HG03060 (cell line): ENCODE measurements around the gene KRTAP19-7.

Experiments used
- ATAC-seq: cut with Tn5 transposase; IDR thresholded peaks from one replicate; pipeline ENCODE4 v1.9.1; 2021; ENCODE audit warnings: low read depth, moderate number of reproducible peaks; ENCODE audit not compliant: unreplicated experiment

KRTAP19-7 gene, protein sequence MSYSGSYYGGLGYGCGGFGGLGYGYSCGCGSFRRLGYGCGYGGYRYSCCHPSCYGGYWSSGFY

GRCh38 chr21:30561264-30561895, at the start of gene KRTAP19-7:
Gene KRTAP19-7 (minus strand): TSS chr21:30561314. CDS start chr21:30561289, 25 bp downstream.
- no peak for ATAC-seq

GRCh38 chr21:30605968-30606367, 44.9 kb upstream of the KRTAP19-7 start:
- no peak for ATAC-seq

DNA sequence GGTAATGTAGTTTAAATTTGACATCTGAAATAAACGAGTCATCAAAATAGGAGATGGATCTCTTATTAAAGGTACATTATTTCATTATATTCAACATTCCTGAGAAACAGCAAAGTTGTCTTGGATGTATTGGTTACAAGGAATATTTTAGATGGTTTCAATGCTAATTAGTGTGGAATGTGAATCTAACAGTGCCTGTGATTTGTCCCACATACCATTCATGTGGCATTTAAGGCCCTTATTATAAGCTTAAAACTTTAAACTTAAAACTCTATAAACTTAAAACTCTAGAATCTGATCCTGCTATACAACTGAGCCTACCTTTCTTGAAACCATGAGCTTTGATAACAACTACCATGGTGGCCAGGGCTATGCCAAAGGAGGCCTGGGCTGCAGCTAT, 39.7 kb upstream of the KRTAP19-7 start, which contains the start of gene KRTAP22-1:
KRTAP22-1 (plus strand) TSS at position 301 of the 400 bp plus-strand sequence.
- ATAC-seq, result no peak

DNA sequence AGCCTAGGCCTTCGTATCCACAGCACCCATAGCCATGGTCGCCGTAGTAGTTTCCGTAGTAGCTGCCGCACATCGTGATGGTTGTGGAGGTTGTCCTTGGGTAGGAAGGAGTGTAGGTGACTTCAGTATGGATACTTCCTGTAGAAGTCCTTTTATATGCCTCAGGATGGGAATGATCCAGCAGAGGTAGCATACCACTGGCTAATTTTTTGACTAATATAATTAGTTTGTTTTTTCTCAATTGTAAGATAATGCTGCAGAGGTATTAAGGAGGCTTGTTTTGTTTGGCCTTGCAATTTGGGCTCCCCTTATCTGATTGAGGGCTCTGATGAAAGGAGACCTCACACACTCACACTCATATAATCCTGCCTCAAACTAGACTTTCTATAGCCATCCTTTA, 37.7 kb upstream of the KRTAP19-7 start, which contains the start of gene KRTAP6-2:
KRTAP6-2 (minus strand) TSS at position 101 of the 400 bp plus-strand sequence; CDS start at position 73, 28 bp downstream.
- ATAC-seq, result no peak

DNA sequence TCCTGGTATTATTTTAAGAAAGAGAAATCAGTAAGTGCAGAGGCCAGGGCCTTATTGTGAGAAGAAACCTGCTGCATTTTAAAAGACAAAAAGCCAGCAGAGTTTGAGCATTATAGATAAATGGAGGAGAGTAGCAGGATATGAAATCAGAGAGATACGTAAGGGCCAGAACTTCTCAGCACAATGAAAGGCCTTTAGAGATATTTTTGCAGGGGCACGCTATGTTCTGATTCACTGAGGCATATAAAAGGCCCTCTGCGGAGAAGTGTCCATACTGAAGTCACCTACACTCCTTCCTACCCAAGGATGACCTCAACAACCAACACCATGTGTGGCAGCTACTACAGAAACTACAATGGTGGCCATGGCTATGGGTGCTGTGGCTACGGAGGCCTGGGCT, 31.0 kb upstream of the KRTAP19-7 start, which contains the start of gene KRTAP6-3:
KRTAP6-3 (plus strand) TSS at position 301 of the 400 bp plus-strand sequence; CDS start at position 307, 6 bp downstream.
- no peak for ATAC-seq

DNA sequence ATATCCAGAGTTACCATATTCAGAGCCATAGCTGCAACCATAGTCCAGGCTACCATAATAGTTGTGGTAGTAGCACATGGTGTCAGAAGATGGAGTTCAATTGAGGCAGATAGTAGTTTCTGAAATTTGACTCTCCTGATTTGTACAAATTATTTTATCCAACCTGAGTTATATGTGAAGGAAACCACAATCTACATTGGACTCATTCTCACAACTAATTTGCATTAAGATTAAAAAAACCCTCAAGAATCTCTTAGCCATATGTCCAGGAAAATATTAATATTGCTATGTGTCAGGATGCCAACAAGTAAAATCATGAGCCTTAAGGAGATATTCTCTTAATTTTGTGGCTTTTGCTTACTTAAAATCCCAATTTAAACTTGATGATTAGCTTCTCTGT, 29.2 kb upstream of the KRTAP19-7 start, which contains the start of gene KRTAP22-2:
KRTAP22-2 (minus strand) TSS at position 101 of the 400 bp plus-strand sequence.
- ATAC-seq, result no peak

GRCh38 chr21:30582870-30583269, 21.8 kb upstream of the KRTAP19-7 start:
- ATAC-seq, result no peak

- ATAC-seq, result no peak
Observed at GRCh38 chr21:30580132-30580531, 19.0 kb upstream of the KRTAP19-7 start.

GRCh38 chr21:30579346-30579745, 18.2 kb upstream of the KRTAP19-7 start:
- no peak for ATAC-seq

GRCh38 chr21:30577766-30578165, 16.7 kb upstream of the KRTAP19-7 start:
- no peak for ATAC-seq

- ATAC-seq, result no peak
Observed at GRCh38 chr21:30567617-30568016, 6.5 kb upstream of the KRTAP19-7 start.

GRCh38 chr21:30563630-30564029, 2.5 kb upstream of the KRTAP19-7 start:
- no peak for ATAC-seq

DNA sequence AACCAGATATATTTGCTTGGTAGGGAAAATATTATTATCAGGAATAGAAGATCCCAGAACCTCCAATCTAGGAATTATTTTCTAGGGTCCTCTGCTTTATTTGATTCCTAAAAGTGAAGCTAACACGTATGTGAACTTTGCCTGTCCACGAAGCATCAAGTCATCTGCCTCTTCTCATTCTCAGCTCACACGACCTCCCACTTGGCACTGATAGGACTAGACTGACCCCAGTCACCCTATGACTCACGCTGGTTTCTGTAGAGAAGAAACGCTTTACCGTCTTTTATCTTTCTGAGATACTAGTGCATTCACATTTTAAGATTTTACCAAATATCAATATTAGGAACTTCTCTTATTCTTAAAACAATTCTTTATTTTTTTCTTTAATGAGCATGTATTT, 2.0 kb upstream of the KRTAP19-7 start:
- ATAC-seq, result no peak

DNA sequence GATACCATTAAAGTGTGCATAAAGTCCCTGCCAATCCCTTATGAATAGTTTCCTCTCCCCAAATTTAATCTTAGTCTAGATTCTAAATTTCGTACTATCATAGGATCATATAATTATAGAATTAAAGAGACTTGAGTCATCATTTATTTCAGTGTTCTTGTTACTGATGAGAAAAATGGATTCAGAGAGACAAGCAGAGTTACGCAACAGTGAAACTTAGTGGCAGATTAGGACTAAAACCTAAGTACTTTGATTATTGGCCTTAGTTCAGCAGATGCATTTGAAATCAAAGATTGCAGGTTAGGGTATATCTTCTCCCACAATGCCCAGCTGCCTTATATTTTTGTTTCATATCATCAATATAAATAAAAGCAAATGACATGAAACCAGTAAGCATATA, 843 bp upstream of the KRTAP19-7 start:
- no peak for ATAC-seq

- no peak for ATAC-seq
Observed at GRCh38 chr21:30555095-30555494, 6.0 kb downstream of the KRTAP19-7 start.

- no peak for ATAC-seq
Observed at GRCh38 chr21:30552782-30553181, 8.3 kb downstream of the KRTAP19-7 start.

GRCh38 chr21:30541764-30542163, 19.4 kb downstream of the KRTAP19-7 start, which contains the start of gene KRTAP19-6:
Gene KRTAP19-6 (minus strand): TSS chr21:30541864. CDS start chr21:30541833, 31 bp downstream.
- no peak for ATAC-seq

DNA sequence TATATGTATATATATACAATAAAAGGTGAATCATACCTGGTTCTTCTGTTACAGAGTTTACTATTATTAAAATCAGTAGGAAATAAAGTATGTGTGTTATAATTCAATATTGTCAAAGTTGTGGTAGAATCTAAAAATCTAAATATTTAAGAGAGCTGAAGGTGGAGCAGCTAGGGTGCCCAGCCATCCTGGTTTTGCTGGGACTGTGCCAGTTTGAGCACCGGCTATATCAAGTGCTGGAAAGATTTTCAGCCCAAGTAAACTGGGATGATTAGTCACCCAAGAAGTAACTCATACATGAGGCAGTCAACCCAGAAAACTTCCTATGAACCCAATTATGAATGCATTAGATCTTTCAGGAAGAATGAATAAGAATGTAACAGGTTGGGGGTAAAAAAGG, 42.2 kb downstream of the KRTAP19-7 start:
- ATAC-seq, result no peak

GRCh38 chr21:30515681-30516080, 45.4 kb downstream of the KRTAP19-7 start:
- ATAC-seq, result no peak
